Ovary (tissue), 3 donors: ENCODE data around the gene GCNT2.

ENCODE experiments used
- EP300 ChIP-seq: sonication (generic); formaldehyde crosslinking; IDR thresholded peaks from one replicate; pipeline ENCODE4 v1.6.1; 2017; ENCODE audit warnings: antibody characterized with exemption
- POLR2A ChIP-seq: fragments of 450-650 bp; IDR thresholded peaks from one replicate; pipeline ENCODE4 v1.6.1; 2017; ENCODE audit warnings: antibody characterized with exemption, mild to moderate bottlenecking, moderate library complexity
- TF ChIP-seq, protein P1 (sequence below), 3 donors: fragments of 450-650 bp in 2 of 3; fragments of 200-600 bp in 1 of 3; IDR thresholded peaks; one replicate each; pipeline versions ENCODE4 v1.5.1 to v1.8.0; 2016 to 2022; ENCODE audit warnings: antibody characterized with exemption in 3 of 3, mild to moderate bottlenecking in 1 of 3
- donor health status: DM: no; HTN: no; CAD: no.

DNA sequence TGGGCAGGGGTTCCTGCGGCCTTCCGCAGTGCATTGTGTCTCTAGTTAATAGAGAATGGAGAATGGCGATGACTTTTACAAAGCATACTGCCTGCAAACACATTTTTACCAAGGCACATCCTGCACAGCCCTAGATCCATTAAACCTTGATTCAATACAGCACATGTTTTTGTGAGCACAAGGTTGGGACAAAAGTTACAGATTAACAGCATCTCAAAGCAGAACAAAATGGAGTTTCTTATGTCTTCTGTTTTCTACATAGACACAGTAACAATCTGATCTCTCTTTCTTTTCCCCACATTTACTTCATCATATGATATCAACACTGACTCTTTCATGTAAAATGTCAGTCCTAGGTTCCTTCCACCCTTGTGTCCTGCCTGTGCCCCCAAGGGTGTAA is 63.5 kb downstream of the GCNT2 start:
- TF ChIP-seq, protein P1, sequence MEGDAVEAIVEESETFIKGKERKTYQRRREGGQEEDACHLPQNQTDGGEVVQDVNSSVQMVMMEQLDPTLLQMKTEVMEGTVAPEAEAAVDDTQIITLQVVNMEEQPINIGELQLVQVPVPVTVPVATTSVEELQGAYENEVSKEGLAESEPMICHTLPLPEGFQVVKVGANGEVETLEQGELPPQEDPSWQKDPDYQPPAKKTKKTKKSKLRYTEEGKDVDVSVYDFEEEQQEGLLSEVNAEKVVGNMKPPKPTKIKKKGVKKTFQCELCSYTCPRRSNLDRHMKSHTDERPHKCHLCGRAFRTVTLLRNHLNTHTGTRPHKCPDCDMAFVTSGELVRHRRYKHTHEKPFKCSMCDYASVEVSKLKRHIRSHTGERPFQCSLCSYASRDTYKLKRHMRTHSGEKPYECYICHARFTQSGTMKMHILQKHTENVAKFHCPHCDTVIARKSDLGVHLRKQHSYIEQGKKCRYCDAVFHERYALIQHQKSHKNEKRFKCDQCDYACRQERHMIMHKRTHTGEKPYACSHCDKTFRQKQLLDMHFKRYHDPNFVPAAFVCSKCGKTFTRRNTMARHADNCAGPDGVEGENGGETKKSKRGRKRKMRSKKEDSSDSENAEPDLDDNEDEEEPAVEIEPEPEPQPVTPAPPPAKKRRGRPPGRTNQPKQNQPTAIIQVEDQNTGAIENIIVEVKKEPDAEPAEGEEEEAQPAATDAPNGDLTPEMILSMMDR (IDR thresholded peaks at IDR 0.05): no peak
- no peak for TF ChIP-seq POLR2A
- no peak for TF ChIP-seq EP300
